HG03108 (cell line): ENCODE measurements around the gene MRPS18A.

Experiments
- ATAC-seq: cut with Tn5 transposase; IDR thresholded peaks from one replicate; pipeline ENCODE4 v1.9.1; 2021; ENCODE audit warnings: moderate library complexity; ENCODE audit not compliant: unreplicated experiment

The MRPS18A gene

DNA sequence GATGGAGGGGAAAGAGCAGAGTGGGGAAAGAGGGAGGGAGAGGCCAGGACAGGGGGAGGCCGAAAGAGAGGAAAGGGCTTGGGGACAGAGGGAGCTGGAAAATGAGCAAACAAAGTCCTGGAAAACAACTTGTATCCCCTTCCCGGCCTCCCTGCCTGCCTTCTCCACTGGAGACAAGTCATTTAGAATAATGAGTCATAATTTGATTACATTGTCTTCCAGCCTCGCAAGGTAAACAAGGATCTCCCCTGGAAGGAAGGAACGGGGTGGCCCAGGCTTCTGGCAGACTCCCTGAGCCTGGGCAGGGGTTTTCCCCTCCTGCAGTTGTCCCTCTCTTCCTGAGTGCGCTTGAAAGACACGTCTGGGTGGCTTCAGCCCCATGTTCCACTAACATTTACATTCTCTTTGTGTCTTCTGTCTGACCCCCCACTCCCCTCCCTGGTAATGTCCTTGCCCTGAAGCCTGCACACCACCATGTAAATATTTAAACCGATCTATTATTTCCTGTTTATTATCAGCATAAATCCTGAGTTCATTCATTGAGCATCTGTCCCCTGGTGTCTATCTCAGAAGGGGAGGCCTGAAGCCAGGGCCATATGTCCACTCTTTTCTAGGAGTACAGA lies 12.1 kb upstream of the MRPS18A start:
- ATAC-seq, result no peak

DNA sequence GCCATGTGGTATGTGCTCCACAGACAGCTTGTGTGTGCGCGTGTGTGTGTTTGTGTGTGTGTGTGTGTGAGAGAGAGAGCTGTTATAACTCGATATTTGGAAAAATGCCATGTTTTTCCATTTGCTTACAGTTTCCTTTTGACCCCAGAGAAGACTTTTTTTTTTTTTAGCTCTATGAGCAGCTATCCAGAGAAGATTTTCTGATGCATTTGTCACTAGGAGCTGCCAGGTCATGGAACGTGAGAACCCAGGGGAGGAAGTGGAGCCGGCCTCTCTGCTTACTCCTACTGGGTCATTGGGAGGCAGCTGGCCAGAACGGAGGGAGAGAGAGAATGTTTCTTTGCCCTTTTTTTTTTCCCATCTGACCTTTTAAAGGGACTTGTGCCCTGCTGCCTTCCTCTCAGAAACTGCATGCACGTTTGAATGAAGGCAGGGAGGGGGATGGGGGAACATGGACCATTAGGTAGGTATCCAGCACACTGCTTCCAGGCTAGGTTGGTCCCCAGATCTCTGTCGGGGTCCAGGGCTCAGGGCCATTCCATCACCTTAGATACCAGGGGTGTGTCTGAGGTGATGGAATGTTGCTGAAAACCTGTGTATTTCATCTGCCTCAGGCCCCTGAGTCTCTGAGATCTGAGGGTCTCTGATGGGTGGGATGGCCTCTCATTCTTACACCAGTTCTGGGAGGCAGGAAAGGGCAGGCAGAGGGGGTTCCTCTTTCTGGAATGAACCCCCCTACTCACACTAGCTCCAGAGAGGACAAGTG lies 11.2 kb upstream of the MRPS18A start:
- ATAC-seq, result no peak

DNA sequence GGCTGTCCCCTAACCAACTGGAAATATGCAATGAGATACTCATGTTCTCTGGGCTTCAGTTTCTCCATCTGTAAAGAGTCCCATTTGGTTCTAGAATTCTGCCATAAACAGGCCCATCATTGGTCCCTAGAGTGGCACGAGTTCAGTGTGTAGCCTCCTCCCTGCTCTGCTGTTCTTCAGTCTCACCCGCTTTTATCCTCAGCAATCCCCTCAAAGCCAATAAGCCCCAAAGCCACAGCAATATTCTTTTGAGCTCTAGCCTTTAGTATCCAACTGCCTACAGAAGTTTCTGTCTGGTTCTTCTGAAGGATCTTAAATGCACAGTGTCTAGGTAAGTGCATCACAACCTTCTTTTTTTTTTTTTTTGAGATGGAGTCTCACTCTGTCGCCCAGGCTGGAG lies 9.8 kb upstream of the MRPS18A start:
- ATAC-seq, result no peak

DNA sequence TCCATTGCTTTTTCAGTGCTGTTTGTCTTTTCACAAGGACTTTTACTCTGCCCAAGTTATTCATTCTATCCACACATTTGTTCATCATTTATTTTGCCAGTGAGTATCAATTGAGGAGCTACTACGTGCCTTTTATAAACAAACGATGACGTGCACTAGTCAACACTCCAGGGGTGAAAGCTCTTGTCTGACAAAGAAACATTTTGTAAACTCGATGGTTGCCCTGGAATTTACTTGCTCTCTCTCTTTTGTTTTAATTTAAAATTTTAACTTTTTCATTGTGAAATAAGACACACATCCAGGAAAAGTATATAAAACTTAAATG lies 8.3 kb upstream of the MRPS18A start:
- ATAC-seq, result no peak

DNA sequence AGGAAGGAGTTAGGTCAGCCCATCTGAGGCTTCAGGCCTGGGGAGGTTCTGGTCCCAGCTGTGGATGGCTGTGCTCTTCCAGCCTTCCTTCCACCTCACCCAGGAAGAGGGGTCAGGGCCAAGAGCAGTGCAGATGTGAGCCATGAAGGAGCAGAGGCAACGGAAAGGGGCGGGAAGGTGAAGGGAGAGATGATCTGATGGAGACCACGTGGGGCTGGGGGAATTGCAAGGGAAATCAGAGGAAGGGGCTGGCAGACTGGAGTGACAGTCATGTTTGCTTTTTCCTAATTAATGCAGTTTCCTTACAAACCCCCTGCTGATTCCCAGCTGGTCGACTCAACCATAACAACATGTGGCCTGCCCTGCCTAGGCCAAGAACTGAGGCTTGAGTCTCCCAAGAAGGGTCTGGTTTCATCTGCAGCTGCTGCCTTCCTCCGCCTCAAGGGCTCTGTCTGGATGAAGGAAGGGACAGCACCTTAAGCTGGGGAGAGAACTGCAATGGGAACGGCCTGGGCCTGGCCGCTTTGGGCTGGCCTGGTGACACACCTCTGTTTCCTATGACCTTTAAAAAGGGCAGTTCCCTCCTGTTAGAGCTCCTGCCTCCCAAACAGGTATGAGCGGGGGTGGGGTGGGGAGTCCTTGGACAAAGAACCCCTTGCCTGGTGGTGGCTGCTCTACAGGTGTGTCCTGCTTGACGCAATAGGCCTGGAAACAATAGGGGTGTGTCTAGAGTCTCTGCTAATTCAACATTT lies 7.8 kb upstream of the MRPS18A start:
- ATAC-seq, result no peak

DNA sequence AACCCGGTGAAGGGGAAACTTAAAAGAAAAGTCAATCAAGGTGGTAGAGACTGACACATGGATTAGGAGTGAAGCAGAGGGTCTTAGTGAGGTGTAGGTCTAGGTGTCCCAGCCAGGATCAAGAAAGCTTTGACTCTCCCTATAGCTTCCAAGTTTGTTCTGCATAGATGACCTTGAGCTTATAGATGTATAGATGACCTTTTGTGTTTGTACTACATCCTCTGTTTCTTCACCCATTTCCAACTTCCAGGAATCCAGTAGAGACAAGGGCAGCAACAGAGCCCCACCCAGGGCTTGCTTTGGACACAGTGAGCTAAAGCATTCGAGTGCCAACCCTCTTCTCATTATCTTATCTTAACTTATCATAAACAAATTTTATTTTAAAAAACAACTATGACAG lies 1.8 kb upstream of the MRPS18A start:
- no peak for ATAC-seq

DNA sequence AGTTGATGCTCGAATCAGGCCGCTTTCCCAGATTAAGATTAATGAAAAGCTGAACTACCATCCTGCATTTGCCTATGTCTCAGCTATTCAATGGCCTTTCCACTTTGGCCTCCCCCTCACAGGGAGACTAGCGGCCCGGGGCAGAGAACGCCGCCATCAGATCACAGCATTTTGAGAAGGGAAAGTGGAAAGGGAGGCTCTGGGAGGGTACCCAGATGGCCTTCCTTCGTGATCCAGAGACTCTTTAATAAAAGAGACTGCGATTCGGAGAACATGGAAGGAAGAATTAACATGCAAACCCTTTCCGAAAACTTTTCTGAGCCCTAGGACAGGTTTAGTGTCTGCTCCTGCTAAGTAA lies 533 bp downstream of the MRPS18A start:
- no peak for ATAC-seq

DNA sequence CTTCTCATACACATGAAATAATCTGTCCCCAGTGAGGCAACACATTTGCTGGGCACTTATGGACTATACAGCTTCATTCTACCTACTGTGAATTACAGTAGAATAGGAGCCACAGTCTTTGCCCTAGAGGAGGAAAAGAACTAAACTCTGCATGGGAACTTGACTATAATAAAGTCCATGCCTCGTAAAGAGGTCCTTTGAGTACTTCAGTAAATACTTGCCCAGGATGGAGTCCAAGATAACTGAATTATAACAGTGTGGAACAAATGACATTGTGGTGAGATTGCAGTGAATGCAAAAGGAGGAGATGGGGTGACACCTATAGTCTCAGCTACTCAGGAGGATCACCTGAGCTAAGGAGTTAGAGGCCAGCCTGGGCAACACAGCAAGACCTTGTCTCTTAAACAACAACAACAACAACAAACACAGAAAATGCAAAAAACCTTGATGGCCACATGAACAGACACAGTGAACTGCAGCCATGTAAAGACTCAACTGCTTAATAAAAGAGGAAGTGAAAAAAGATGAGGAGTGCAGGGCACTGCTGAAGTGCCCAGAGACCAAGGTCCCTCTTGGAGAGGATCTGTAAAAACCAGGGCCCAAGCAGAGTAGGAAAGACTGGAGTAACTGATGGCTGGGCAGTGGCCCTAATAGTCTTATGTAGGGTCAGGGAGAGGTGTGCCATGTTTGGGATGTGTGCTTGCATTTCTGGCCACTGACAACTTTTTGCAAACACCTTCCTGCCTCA lies 3.7 kb downstream of the MRPS18A start:
- peak; percentile 53 for ATAC-seq

DNA sequence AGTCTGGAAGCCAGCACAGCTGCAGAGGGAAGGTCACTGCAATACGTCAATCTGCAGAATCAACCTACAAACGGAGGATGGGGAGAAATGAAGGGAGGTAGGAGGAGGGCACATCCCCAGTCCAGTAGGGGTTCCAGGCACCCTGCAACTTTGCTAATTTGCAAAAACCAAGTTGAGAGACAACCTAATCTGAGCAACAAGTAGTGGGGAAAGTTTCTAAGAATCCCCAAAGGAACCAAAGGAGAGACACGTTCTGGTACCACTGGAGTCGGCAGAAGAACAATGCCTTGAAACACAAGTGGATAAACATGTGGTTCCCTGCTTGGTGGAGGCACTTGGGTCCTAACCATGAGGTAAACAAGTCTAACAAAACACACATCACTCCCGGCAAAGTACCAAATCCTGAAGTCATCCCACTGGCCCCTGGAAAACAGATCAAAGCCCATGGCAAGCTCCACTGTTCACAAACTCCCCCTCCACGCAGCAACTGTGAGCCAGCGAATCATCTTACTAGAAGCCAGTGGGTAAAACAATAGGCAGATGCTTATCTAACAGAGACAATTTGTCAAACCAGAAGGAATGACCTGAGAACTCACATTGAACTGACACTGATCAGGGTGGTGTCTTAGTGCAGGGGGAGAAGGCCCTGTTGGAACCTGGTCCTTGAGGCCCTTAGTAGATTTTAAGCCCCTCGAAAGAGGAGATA lies 4.7 kb downstream of the MRPS18A start:
- ATAC-seq, result no peak

DNA sequence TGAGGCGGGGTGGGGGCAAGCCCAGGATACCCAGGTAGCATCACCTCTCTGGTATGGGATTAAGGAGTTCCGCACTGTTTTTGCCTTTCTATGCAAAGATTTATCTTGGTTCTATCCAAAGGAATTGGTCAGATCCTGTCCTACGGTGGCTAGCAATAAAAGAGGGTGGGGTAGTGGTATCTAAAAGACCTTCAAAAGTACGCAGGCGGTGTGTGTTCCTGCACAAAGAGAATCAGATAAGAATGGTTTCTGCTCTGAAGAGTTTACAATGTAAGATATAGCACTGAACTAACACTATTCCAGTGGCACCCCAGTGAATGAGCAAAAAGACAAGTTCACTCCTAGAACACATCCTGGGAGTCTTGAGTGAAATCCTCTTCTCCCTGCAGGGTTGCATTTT lies 6.3 kb downstream of the MRPS18A start:
- ATAC-seq, result no peak

DNA sequence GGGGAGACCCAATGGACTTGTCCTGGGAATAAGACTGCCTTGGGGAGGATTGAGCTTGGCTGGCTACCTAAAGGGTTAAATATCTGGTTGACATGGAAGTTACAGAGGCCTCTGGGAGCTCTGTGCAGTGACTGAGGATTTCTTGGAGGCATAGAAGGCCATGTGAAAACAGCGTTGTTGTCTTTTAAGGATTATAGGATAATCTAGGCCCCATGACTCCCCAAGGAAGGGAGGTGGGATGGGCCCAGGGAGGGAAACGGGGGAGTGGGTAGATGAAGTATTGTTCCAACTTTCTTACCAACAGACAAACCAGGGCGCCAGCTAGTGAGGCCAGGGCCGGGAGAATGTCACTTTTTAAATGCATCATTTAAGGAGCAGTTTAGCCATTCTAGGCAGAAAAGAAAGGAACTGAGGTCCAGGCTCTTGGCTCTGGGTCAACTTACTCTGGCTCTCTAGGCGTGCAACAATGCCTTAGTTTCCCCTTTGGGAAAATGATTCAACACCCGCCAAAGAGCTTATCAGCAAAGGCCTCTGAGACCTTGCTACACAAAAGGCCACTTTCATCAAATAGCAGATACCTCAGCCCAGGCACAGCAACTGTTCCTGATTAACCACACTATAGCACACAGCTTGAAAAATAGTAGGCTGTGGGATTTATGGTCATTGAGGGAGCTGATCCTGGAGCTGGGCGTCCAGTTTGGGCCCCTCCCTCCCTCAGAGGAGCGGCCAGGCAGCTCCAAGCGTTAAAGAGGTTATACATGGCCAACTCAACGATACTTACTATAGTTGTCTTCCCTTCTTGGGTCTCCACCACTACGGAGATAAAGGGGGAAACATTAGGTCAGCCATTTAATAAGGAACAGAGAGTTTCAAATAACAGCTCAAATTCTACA lies 7.0 kb downstream of the MRPS18A start:
- ATAC-seq, result no peak

DNA sequence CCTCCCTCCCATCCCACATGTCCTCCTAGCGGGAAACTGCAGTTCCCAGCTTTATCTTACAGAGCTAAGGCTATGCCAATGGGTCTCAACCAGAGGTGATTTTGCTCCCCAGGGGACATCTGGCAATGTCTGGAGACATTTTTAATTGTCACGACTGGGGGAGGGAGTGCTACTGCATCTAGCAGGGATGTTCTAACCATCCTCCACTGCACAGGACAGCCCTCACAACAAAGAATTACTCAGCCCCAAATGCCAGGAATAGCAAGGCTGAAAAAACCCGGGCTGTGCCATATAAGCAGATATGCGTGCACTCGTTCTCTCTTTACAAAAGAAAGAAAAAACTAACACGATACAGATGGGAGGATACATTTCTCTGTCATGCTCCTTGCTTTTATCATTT lies 8.5 kb downstream of the MRPS18A start:
- no peak for ATAC-seq

DNA sequence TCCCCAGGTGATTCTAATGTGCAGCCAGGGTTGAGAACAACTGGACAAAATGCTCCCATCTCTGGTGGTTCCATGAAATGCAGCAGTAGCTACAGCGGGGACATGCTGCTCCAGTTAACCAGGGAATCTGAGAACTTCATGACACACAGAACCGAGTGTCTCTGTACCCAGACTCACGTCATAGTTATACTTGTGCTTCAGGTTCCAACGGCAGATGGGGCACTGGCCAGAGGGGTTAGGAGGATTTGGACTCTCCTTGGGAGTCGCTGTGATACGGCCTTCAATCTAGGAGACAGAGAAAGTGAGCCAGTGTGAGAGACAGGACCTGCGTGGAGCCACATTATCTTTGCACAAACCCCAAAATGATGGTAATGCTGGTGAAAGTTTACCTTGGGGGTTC lies 9.2 kb downstream of the MRPS18A start:
- ATAC-seq, result no peak

DNA sequence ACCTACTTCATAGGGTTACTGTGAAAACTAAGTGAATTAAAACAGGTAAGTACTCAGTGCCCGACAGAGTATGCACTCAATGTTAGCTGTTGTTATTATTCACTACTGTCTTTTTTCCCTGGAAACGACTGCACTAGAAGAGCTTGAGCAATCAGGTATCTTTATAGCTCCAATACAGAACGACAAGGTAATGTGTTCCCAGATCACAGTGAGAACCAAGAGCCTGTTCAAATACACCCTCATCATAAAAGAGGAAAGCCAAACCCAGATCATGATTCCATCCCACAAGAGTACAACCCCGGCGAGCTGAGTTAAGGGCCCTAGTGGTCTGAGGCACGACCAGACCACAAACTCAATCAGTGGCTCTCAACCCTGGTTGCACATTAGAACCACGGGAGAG lies 9.8 kb downstream of the MRPS18A start:
- no peak for ATAC-seq

DNA sequence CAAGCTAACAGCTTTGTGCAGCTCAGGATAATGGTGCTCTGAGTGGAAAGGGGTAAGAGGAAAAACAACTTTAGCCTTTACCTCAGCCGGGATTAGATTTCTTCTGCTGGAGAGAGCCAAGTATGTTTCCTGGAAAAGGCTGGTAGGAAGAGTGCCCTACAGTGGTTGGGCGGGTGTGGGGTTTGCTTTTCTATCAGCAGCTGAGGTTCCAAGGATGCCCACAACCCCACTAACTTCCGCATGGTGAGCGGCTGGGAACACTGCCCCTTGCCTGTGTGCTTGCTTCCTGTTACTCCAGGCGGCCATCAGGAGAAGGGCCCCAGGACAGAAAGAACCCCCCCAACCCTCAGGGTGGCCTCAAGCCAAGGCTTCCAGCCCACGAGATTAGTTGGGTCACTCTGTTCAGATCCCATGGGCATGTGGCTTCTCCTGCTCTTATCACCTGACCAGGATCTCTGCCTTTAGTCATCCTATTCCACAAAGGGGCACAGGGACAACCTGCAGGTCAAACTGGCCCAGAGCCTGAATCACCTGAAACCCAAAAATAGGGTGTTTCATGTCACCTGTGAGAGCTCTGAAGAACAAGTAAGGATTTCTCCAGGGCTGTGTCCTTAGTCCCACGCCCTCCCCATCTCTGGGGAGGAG lies 10.5 kb downstream of the MRPS18A start:
- ATAC-seq, result no peak

DNA sequence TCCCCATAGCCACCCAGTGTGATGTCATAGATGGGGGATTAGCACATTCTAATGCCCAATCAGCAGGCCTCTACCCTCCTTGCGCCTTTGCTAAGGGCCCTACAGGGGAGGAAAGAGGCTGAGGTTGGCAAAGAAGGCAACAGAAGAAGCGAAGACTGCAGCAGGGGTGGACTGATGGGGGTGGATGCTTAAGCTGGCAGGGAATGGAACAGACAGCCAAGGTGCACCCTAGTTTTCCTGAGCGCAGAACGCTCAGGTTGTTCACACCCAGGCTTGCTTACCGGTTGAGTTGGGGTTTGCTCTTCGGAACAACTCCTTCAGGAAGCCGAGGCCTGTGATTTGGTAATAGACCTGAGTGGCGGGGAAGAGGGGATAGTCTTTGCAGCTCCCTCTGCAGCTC lies 12.7 kb downstream of the MRPS18A start:
- no peak for ATAC-seq

DNA sequence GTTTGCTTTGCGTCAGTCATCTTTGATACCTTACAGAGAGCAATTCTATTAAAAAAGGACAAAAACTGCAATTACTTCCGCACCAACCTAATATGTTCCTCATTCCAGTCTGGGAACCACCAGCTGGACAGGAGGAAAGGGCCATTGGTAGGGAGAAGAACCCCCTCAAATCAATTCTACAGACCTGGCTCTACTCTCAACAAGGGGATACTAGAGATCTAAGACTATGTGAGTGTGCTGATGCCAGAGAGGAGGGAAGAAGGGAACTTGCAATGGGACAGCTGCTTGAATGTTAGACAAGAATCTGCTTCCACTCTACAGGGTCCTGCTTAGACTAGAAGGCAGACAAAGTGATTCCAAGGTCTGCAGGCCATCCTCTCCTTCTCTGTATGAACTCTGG lies 13.3 kb downstream of the MRPS18A start:
- no peak for ATAC-seq

DNA sequence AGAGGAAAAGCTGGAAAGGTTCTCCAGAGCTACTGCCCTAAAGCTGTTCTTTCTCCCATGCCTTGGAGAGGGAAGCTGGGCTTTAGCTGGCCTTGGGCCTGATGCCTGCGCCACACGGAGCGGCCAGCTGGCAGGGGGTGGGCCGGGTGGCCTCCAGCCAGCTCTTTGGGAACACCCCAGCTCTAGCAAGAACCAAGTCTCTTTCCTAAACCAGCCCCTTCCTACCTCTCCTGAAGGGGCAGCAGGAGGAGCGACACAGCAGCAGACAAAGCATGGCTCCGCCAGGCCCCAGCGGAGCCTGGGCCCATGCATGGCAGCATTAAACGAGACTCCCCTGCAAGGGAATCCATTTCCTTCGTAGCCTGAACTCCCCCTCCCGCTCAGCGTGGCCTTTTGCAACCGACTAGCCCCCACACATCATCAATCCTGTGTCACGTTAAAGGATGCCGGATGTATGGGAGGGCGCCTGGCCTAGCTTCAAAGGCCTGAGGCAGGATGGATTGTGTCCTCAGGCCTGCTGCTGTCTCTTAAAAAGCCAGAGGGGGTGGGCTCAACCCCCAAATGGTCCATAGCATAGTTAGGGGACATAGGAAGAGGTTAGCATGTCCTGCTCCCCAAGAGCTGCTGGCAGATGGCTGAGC lies 14.0 kb downstream of the MRPS18A start:
- no peak for ATAC-seq
